ENCODE data around the gene COBL.
A peak's percentile ranks its signal among the peaks of the same experiment; 100 is the strongest.

COBL gene

DNA sequence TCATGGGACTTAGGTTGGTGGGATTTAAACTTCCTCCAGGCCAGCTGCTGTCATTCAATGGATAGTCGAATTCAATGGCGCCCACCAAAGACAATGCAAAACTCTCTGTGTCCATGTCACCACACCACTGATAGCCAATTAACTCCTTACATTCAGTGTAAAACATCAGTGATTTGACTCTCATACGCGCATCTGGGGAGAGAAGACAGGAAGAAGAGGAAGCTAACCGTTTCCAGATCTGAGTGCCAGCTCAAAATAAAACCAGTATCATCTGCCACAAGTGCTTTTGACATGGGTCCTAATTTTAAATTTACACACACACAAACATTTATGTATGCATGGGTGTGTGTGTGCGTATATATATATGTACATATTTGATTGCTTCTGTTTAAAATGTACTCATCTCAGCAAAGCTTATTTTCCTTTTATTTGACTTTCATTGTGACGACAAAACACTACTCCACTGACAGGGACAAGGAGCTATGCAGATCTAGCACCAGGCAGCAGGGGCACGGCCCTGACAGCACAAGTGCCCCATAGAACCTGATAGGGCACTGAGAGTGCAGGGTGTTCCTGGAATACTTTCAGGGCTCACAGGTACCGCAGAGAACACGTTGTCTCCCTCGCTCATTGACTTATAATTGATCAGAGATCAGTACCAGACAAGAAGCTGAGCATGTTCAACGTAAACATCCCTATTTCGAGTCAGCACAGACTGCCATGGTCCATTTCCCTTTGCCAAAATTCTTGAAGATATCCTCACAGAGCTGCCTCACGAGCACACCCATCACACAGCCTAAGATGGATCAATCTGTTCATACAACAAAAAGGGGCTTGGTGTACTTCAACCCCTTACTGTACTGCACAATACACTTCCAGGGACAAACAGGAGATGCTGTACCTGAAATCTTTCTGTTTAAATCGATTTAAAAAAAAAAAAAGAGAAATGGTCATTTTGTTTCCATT is 176.1 kb downstream of the COBL start:
- DNase-seq, result no peak

GRCh38 chr7:51139796-51140195 is 176.8 kb downstream of the COBL start:
- DNase-seq, result no peak

DNA sequence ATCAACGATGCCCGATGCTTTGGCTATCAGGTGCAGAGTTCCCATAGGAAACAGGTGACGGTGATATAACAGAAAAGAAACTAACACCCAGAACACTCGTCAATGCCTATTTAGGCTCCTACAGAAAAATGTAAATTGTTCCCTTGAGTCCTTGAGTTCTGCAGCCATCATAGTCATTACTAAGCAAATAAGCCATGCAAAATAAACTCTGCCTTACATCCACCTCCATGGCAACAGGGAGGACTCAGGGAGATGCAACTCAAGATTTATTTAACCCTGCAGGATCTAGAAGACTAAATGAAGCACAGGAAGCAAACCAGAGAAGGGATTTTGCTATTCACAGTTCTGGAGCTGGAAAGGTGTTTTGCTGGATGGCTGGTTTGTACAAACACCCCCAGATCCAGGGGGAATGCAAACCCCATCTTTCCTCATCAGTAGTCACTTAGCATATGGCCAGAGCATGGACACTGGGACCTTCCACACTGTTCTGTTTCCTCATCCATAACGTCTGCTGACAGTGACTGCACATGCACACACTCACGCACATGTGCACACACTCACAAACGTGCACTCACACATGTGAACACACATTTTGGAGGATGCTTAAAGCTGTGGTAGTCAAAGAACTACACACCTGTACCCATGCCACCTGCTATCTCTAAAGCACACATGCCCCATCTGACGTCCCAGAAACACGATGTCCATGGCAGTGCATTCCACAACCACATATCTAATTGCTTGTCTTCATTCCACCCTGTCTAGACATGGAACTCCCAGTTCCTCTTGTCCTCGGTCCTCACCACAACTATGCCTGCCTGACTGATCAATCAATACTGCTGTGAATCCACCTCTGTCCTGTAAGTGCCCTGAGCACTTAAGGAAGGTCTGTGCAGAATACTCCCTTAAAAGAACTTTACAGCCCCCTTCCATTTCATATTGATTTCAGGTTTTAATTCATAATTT is 178.2 kb downstream of the COBL start:
- DNase-seq, result no peak

DNA sequence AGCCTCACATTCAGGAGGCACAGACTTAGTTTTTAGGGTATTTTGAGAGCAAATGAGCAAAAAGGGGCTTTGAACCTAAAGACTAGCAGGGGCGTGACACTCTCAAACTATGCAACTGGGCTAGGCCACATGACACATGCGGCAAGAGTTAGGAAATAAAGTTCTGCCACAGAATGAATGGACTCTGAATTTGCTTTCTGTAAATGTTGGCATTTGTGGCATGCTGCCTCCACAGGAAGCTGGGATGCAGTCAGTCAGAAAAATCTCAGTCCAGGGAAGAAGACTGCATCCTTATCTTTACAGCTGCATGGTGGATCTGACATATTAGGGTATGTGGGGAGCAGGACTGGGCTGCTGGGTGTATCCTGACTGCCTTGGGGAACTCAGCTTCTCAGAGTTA is 181.0 kb downstream of the COBL start:
- DNase-seq, result no peak

DNA sequence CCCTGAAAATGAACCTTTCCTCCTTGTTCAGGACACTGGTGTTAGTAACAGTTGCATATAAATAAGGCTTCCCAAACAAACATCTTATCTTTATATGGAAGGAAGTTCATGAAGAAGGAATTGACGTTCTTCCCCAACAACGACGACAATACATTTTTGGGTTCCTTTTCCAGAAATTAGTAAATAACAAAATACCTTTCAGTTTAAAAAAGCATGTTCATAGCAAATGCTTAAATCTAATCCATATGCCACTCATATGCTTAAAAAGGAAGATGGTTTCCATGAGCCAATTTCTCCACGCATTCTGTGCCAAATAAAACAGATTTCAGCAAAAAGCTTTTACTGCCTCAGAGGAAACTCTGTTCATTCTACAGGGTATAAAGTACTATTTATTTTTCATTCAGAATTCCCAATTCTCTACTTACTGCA is 182.6 kb downstream of the COBL start:
- no peak for DNase-seq

GRCh38 chr7:51132661-51133060 is 183.9 kb downstream of the COBL start:
- no peak for DNase-seq

GRCh38 chr7:51129527-51130472 is 186.8 kb downstream of the COBL start:
- DNase-seq, result no peak

- DNase-seq, result no peak
These were observed 187.8 kb downstream of the COBL start for GRCh38 chr7:51128545-51129435.

DNA sequence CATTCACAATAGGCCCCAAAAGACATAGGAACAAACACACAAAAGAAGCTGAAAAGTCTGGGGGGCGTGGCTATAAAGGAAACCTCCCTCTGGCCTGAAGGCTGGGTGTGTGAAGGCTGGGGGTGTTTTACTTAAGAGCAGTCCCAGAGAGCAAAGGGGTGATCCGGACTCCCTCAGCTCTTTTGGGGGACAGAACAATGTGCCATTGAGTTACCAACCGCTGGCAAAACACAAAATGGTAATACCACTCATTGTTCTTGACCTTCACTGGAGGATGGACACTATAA is 189.0 kb downstream of the COBL start:
- no peak for DNase-seq

- no peak for DNase-seq
These were observed 189.6 kb downstream of the COBL start for GRCh38 chr7:51126813-51127617.

- peak; percentile 27 for DNase-seq
These were observed 190.3 kb downstream of the COBL start for GRCh38 chr7:51126324-51126723.

- no peak for DNase-seq
These were observed 192.3 kb downstream of the COBL start for GRCh38 chr7:51124321-51124720.

DNA sequence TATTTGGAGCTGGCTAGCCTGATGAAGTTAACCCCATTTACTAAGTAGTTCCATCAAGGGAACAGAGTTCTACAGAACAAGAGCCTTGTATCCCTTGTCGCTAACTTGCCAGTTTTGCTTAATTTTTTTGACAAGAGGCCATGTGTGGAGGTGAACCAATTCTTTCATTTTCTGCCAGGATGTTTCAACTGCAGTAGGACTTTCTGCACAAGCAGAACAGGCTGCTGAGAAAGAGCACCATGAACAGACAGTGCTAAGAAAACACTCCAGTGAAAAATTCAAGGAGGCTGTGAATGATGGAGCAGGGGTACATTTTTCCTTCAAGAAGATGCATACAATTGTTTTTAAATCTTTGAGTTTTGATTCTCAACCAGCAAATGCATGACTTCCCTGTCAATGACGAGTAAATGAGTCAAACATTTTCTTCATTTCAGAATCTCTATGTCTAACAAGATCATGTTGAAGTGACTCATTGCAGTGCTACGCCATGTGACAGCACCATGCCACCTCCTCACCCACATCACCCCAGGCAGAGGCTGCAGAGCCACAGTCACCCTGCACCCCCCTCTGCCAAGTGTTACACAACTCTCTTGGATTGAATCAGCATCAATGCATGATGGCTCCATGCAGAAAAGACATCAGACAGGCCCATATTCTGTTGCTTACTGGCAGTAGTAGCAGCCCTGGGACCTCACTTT is 193.1 kb downstream of the COBL start:
- DNase-seq, result peak; percentile 95

DNA sequence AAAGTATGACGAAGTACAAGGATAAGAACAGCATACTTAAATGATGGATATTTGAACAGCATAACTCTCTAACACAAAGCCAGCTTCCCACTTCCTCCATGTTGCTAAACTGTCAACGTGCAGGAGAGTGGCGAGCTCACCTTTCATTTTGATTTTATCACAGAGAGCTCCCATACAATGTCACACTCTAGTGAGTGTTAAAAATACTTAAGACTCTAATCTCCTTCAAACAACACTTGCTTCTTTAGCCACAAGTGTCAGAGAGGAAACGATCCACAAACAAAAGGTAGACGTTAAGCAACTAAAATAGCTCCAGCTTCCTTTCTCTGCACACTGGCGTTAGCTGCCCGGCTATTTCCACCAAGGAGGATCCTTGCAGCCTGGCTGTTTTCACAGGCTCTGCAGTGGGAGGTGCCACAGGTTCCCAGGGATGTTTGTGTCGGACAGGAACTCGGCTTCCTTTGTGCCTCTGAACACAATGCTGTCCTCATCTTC is 194.6 kb downstream of the COBL start:
- DNase-seq, result peak; percentile 22

GRCh38 chr7:51121036-51121790 is 195.4 kb downstream of the COBL start:
- DNase-seq, result no peak

- DNase-seq, result no peak
These were observed 198.0 kb downstream of the COBL start for GRCh38 chr7:51118628-51119027.

DNA sequence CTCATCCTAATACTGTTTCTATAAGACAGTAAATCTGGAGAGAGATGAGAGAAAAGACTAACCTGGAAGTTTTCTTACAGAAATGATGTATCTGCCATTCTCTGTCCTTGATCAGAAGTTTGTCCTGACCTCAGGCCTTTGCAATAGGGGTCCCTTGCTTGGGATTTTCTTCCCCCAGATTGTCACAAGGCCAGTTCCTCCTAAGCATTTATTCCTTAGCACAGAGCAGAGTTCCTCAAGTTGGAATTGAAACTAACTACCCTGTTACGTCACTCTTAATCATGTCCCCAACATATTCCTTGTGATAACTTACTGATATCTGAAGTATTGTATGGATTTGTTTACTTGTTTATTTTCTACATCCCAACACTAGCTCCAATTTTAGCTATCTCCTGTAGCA is 202.1 kb downstream of the COBL start:
- peak; percentile 66 for DNase-seq

DNA sequence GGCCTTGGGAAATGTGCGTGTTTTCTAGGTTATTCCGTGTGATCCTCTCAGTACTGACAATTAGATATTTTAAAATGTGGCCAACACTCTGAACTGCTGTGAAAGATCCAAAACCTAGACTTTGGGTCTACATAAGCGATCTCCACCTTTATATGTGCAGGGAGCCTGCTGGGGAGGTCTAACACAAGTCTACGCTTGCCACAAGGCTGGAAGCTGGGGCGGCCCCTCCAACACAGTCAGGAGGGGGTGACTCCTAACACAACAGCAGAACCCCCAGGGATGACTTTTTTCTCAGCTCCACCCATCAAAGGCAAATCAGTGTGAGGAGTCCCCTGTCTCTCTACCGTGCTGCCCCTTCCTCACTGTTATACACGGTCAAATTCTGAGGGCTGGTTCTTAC is 202.6 kb downstream of the COBL start:
- no peak for DNase-seq

- DNase-seq, result no peak
These were observed 203.0 kb downstream of the COBL start for GRCh38 chr7:51113560-51113959.
